K562 (cell line): Measurements from ENCODE around the gene IL25.

Experiments
- CBFA2T3 ChIP-seq: fragments of 450-650 bp; IDR thresholded peaks from 2 replicates; pipeline ENCODE4 v1.6.1; 2017
- RAD21 ChIP-seq, 2 experiments: fragments of 250-450 bp in 1 of 2; fragments of 450-650 bp in 1 of 2; sonication (Bioruptor Pico) in 1 of 2; formaldehyde crosslinking in 1 of 2; IDR thresholded peaks in 1 of 2; conservative IDR thresholded peaks in 1 of 2; 2 replicates each; pipeline versions ENCODE4 v1.4.0 to v1.8.0; 2020 to 2022; ENCODE audit warnings: mild to moderate bottlenecking in 2 of 2, moderate library complexity in 1 of 2
- RFX5 ChIP-seq: IDR thresholded peaks from 2 replicates; pipeline ENCODE4 v1.6.1; 2011; ENCODE audit warnings: low read depth, mild to moderate bottlenecking, improper control_type of control experiment, low read length
- ZC3H4 ChIP-seq: sonication (generic); formaldehyde crosslinking; IDR thresholded peaks from 2 replicates; pipeline ENCODE4 v1.9.0; 2021; ENCODE audit warnings: missing genetic modification reagents, borderline replicate concordance
- ZFX ChIP-seq: sonication (generic); formaldehyde crosslinking; IDR thresholded peaks from 2 replicates; pipeline ENCODE4 v1.8.0; 2022; ENCODE audit warnings: mild to moderate bottlenecking, missing genetic modification reagents, moderate library complexity
- TF ChIP-seq, protein P1 (sequence below), 3 experiments: IDR thresholded peaks in 2 of 3; conservative IDR thresholded peaks in 1 of 3; 2 replicates each; pipeline ENCODE4 v1.5.1; 2011 to 2012; ENCODE audit warnings: low read length in 3 of 3, mild to moderate bottlenecking in 3 of 3, control low read depth in 2 of 3, improper control_type of control experiment in 1 of 3, inconsistent platforms in 1 of 3, low read depth in 1 of 3, mixed read lengths in 1 of 3, moderate library complexity in 1 of 3; ENCODE audit not compliant: insufficient read depth in 2 of 3

DNA sequence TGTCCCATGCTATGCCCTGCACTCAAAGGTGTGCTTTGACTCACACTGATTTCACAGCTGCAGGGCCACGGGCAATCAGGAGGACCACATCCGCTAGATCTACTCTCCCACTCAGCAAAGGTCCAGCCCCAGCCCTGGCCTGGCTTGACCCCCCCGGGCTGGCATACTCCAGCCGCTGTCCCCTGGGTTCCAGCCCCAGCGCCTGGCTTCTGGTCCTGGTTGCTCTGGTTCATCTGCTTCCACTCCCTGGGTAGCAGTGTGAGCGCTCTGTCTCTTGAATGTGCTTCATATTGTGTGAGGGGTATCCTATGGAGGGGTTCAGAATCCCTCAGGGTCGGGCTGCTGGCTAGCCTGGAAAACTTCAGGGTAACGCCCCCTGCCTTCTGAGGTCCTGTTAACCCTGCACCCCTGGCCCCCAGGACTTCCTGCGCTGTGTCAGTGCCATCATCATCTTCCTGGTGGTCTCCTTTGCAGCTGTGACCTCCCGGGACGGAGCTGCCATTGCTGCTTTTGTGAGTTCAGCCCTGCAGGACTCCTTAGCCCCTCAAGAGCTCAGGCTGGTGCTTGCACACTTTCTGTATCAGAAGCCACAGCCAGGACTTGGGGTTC lies 6.1 kb downstream of the IL25 start:
- TF ChIP-seq RAD21 (CRISPR knock-in tag; conservative IDR thresholded peaks at IDR 0.05 in 1 of 2, IDR thresholded peaks at IDR 0.05 in 1 of 2) (no peak), CBFA2T3 (peak; percentile 18; the same call in 1 of the 2 replicates), ZFX (no peak), RFX5 (no peak), ZC3H4 (no peak)
- TF ChIP-seq, protein P1, sequence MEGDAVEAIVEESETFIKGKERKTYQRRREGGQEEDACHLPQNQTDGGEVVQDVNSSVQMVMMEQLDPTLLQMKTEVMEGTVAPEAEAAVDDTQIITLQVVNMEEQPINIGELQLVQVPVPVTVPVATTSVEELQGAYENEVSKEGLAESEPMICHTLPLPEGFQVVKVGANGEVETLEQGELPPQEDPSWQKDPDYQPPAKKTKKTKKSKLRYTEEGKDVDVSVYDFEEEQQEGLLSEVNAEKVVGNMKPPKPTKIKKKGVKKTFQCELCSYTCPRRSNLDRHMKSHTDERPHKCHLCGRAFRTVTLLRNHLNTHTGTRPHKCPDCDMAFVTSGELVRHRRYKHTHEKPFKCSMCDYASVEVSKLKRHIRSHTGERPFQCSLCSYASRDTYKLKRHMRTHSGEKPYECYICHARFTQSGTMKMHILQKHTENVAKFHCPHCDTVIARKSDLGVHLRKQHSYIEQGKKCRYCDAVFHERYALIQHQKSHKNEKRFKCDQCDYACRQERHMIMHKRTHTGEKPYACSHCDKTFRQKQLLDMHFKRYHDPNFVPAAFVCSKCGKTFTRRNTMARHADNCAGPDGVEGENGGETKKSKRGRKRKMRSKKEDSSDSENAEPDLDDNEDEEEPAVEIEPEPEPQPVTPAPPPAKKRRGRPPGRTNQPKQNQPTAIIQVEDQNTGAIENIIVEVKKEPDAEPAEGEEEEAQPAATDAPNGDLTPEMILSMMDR (IDR thresholded peaks at IDR 0.05 in 2 of 3, conservative IDR thresholded peaks at IDR 0.05 in 1 of 3; ENCODE audit: insufficient read depth in 2 of 3, low read depth in 1 of 3, low read length in 3 of 3), result no peak
